HepG2 (cell line): ENCODE results near the gene ADARB1. TPM values are rescaled to one million over a fixed set of nuclear protein-coding genes. Genes with fewer than 3 reads are reported as not detected.

Experiments
- ATAC-seq: fragments of 200-7000 bp; cut with Tn5 transposase; 3 replicates; pipeline ENCODE4 v1.9.1; 2020; ENCODE audit warnings: mild to moderate bottlenecking, moderate library complexity
- BruUV-seq: library from RNA; stranded (reverse); fragments of 400-500 nt; replicated peaks from 2 replicates; lab custom pipeline; 2021; lab: Mats Ljungman, UMichigan
- CTCF ChIA-PET: fragments of 300-600 bp; formaldehyde crosslinking; extraction: SDS; loops from one replicate; lab custom pipeline; 2021; ENCODE audit warnings: low total read pairs, inconsistent platforms, low intra/inter-chr PET ratio; lab: Yijun Ruan, JAX
- POLR2A ChIA-PET: fragments of 350-600 bp; sonication (Branson Sonifier 250); formaldehyde crosslinking; loops from one replicate; lab custom pipeline; 2020; ENCODE audit warnings: antibody characterized with exemption, inconsistent platforms; lab: Yijun Ruan, JAX
- DNase-seq: peaks from one replicate; pipeline ENCODE4 v3.0.0-alpha.2; 2015; ENCODE audit warnings: low spot score
- FAIRE-seq: peaks from 3 replicates; lab custom pipeline; 2011; peaks lifted over from hg19 to GRCh38; lab: Jason Lieb, UNC
- H2AFZ ChIP-seq: one replicate; pipeline ENCODE4 v1.6.1; 2011; ENCODE audit warnings: low read length, inconsistent platforms
- H3K27ac ChIP-seq: fragments of 300-600 bp; 3 replicates; pipeline ENCODE4 v1.8.0; 2011; ENCODE audit warnings: mixed run types, mild to moderate bottlenecking, mixed read lengths, low read length, inconsistent platforms; ENCODE audit not compliant: insufficient read depth; ENCODE audit errors: extremely low read length
- H3K27me3 ChIP-seq, 2 experiments: fragments of 200-600 bp in 1 of 2; 2 replicates in 1 of 2; 3 replicates in 1 of 2; pipeline versions ENCODE4 v1.6.0 to v1.8.0; 2011; ENCODE audit warnings: low read length in 2 of 2, mild to moderate bottlenecking in 2 of 2, moderate library complexity in 2 of 2, inconsistent platforms in 1 of 2; ENCODE audit not compliant: insufficient read depth in 2 of 2, control insufficient read depth in 1 of 2
- H3K36me3 ChIP-seq, 2 experiments: fragments of 200-600 bp in 1 of 2; replicated peaks in 1 of 2; 2 replicates in 1 of 2; 3 replicates in 1 of 2; pipeline versions ENCODE4 v1.5.1 to v1.8.0; 2011; ENCODE audit warnings: low read length in 2 of 2, inconsistent platforms in 1 of 2; ENCODE audit not compliant: insufficient read depth in 2 of 2, control insufficient read depth in 1 of 2
- H3K4me1 ChIP-seq: 2 replicates; pipeline ENCODE4 v1.5.1; 2012; ENCODE audit warnings: low read length, inconsistent platforms; ENCODE audit not compliant: insufficient read depth
- H3K4me2 ChIP-seq: 2 replicates; pipeline ENCODE4 v1.6.0; 2011; ENCODE audit warnings: low read depth, low read length, inconsistent platforms
- H3K4me3 ChIP-seq, 3 experiments: fragments of 200-600 bp in 1 of 3; sonication (generic), shearing (Covaris generic) in 1 of 3; replicated peaks in 1 of 3; 2 replicates each; pipeline ENCODE4 v1.5.1; 2011 to 2016; ENCODE audit warnings: low read length in 3 of 3, inconsistent platforms in 2 of 3, low read depth in 2 of 3, mild to moderate bottlenecking in 2 of 3, control low read depth in 1 of 3, mixed read lengths in 1 of 3; ENCODE audit not compliant: insufficient read depth in 1 of 3
- H3K79me2 ChIP-seq: one replicate; pipeline ENCODE4 v1.6.1; 2011; ENCODE audit warnings: low read length, inconsistent platforms; ENCODE audit not compliant: insufficient read depth
- H3K9ac ChIP-seq: 2 replicates; pipeline ENCODE4 v1.6.0; 2011; ENCODE audit warnings: mild to moderate bottlenecking, low read depth, low read length, inconsistent platforms; ENCODE audit not compliant: insufficient read depth
- H3K9me3 ChIP-seq: 2 replicates; pipeline ENCODE4 v1.5.1; 2012; ENCODE audit warnings: mild to moderate bottlenecking, low read length
- H4K20me1 ChIP-seq: 2 replicates; pipeline ENCODE4 v1.6.0; 2011; ENCODE audit warnings: inconsistent platforms, mild to moderate bottlenecking, low read length, moderate library complexity; ENCODE audit not compliant: insufficient read depth
- CEBPB ChIP-seq: IDR thresholded peaks from 2 replicates; pipeline ENCODE4 v1.6.1; 2011; ENCODE audit warnings: low read depth, low read length, improper control_type of control experiment, borderline replicate concordance
- FOXP1 ChIP-seq, 2 experiments: fragments of 450-650 bp in 1 of 2; IDR thresholded peaks; 2 replicates each; pipeline ENCODE4 v1.6.1; 2017 to 2018; ENCODE audit warnings: antibody characterized with exemption in 1 of 2
- SCMH1 ChIP-seq: sonication (generic); formaldehyde crosslinking; IDR thresholded peaks from 2 replicates; pipeline ENCODE4 v1.9.0; 2021; ENCODE audit warnings: missing genetic modification reagents, mild to moderate bottlenecking, borderline replicate concordance
- ZNF205 ChIP-seq: IDR thresholded peaks from 2 replicates; pipeline ENCODE4 v1.6.1; 2018; ENCODE audit warnings: missing biosample characterization, missing genetic modification reagents
- ZNF792 ChIP-seq: IDR thresholded peaks from 2 replicates; pipeline ENCODE4 v1.6.1; 2016
- WGBS: methylation state at CpG from one replicate; pipeline ENCODE4 v1.1.6; 2017; ENCODE audit warnings: low lambda C conversion rate; 5-methylcytosine and 5-hydroxymethylcytosine counted together
- in situ Hi-C: cut with HindIII; loops from 2 replicates; pipeline ENCODE4 v1.10.0; 2017; ENCODE audit warnings: low pct_unique_long_range_greater_than_20kb; ENCODE audit not compliant: extremely low pct_ligation_motif_present
- intact Hi-C: fragments of 100-400 bp; cut with micrococcal nuclease; formaldehyde crosslinking; loops from one replicate; pipeline ENCODE4 v1.10.0; 2022; ENCODE audit not compliant: unreplicated experiment
- polyA plus RNA-seq, 8 experiments: library from polyadenylated mRNA; depleted of rRNA in 3 of 8; stranded (reverse) in 7 of 8; unstranded in 1 of 8; fragments of >200 nt; fragmentation: Illumina TruSeq in 4 of 8; extraction: Trizol in 4 of 8; gene quantifications; 2 replicates each; pipeline versions ENCODE4 v1.2.1 to v1.2.3, GENCODE V29; 2011 to 2016; ENCODE audit warnings: low read depth in 4 of 8, missing spikeins in 1 of 8, mixed read lengths in 1 of 8; ENCODE audit not compliant: insufficient read depth in 1 of 8
- total RNA-seq, 5 experiments: library from RNA; depleted of rRNA; stranded (reverse); fragments of >200 nt; fragmentation: Illumina TruSeq; extraction: Trizol; gene quantifications; 2 replicates each; pipeline ENCODE4 v1.2.3, GENCODE V29; 2016; ENCODE audit warnings: low read depth in 1 of 5
- TF ChIP-seq, protein P1 (sequence below): sonication (generic); formaldehyde crosslinking; IDR thresholded peaks from 2 replicates; pipeline ENCODE4 v1.8.0; 2022; ENCODE audit warnings: mild to moderate bottlenecking, missing genetic modification reagents; ENCODE audit not compliant: insufficient replicate concordance
- TF ChIP-seq, protein P2 (sequence below): sonication (generic); formaldehyde crosslinking; IDR thresholded peaks from 2 replicates; pipeline ENCODE4 v1.4.0; 2020; ENCODE audit warnings: mild to moderate bottlenecking, missing genetic modification reagents

The ADARB1 gene
- total and polyA plus RNA-seq, 2 of the 13 experiments (the other 11 are each of a cell fraction or from before 2014, with no cell fraction given) = 6.6 to 10.0 TPM

GRCh38 chr21:45081636-45082035 is 7.3 kb downstream of the ADARB1 start (continued):
- TF ChIP-seq, protein P1, sequence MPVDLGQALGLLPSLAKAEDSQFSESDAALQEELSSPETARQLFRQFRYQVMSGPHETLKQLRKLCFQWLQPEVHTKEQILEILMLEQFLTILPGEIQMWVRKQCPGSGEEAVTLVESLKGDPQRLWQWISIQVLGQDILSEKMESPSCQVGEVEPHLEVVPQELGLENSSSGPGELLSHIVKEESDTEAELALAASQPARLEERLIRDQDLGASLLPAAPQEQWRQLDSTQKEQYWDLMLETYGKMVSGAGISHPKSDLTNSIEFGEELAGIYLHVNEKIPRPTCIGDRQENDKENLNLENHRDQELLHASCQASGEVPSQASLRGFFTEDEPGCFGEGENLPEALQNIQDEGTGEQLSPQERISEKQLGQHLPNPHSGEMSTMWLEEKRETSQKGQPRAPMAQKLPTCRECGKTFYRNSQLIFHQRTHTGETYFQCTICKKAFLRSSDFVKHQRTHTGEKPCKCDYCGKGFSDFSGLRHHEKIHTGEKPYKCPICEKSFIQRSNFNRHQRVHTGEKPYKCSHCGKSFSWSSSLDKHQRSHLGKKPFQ (CRISPR knock-in tag) = no peak
- TF ChIP-seq ZNF792 (CRISPR knock-in tag) (no peak), SCMH1 (CRISPR knock-in tag) (no peak), ZNF205 (CRISPR knock-in tag) (no peak)

DNA sequence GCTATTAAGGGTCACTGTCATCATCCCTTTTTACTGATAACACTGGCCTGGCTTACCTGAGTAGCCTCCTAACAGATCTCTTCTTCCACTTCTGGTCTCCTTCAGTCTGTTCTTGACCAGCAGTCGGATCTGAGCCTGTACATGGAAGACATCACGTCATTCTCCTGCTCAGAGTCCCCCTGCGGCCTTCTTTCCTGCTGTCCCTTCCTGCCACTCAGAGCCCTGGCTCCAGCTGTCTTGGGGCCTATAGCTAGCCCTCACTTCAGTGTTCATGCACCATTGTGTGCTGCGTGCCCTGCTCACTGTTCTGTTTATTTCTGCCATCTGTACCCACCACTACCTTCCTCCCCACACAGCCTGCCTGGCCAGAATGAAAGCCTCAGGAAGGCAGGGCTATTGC is 8.4 kb downstream of the ADARB1 start:
- no peaks in the 10 kb centered on the region for H3K9me3 ChIP-seq
- DNase-seq = no peak
- H3K9ac ChIP-seq = no peak overlapping the region
- intact Hi-C loops = no loop called here
- 0 out of 2 replicates have a peak, but pooled peaks cover 7% of the 10 kb centered on the region for H3K4me1 ChIP-seq
- no peak overlapping the region for H2AFZ ChIP-seq
- H3K79me2 ChIP-seq = peaks cover 6% of the 10 kb centered on the region
- H3K4me2 ChIP-seq = no peak overlapping the region
- CTCF ChIA-PET = no interaction called here
- no peak for FAIRE-seq
- no peak overlapping the region for H3K4me3 ChIP-seq
- no peaks in the 10 kb centered on the region for H4K20me1 ChIP-seq
- H3K27ac ChIP-seq = no peak overlapping the region
- 94% methylated on average over 4 of the region's 4 CpGs for WGBS
- in situ Hi-C loops = no loop called here
- POLR2A ChIA-PET = no interaction called here
- BruUV-seq = no TSS peak
- TF ChIP-seq FOXP1 (IDR thresholded peaks at IDR 0.05) = no peak
- no peak for TF ChIP-seq FOXP1 (CRISPR knock-in tag; IDR thresholded peaks at IDR 0.05)
- TF ChIP-seq, protein P2, sequence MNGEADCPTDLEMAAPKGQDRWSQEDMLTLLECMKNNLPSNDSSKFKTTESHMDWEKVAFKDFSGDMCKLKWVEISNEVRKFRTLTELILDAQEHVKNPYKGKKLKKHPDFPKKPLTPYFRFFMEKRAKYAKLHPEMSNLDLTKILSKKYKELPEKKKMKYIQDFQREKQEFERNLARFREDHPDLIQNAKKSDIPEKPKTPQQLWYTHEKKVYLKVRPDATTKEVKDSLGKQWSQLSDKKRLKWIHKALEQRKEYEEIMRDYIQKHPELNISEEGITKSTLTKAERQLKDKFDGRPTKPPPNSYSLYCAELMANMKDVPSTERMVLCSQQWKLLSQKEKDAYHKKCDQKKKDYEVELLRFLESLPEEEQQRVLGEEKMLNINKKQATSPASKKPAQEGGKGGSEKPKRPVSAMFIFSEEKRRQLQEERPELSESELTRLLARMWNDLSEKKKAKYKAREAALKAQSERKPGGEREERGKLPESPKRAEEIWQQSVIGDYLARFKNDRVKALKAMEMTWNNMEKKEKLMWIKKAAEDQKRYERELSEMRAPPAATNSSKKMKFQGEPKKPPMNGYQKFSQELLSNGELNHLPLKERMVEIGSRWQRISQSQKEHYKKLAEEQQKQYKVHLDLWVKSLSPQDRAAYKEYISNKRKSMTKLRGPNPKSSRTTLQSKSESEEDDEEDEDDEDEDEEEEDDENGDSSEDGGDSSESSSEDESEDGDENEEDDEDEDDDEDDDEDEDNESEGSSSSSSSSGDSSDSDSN (CRISPR knock-in tag) = no peak
- TF ChIP-seq CEBPB = no peak
- H3K27me3 ChIP-seq = no peaks in the 10 kb centered on the region
- peaks cover 0 to 12% of the 10 kb centered on the region in 2 experiments; a peak in 1 of 5 replicates for H3K36me3 ChIP-seq
- ATAC-seq = no peak
